Activated naive CD4-positive, alpha-beta T cell treated with Interleukin-2 at 50 U/mL for 16 hours (primary cell): Measurements from ENCODE around the gene ALDH5A1.

Experiments used
- DNase-seq: peaks from one replicate; pipeline ENCODE4 v3.0.0-alpha.2; 2020

The ALDH5A1 gene

DNA sequence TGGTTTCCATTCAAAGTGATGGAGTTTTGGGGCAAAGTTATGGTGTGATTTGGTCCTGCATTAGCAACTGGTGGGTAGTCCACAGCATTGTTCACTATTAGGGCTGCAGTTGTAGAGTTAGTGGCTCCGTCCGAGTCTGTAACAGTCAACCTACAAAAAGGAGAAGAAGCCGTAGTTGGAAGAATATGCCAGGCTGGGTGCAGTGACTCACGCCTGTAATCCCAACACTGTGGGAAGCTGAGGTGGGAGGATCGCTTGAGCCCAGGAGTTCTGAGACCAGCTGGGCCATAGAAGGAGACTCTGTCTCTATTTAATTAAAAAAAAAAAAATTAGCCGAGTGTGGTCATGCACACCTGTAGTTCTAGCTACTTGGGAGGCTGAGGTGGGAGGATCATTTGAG lies 81.7 kb downstream of the ALDH5A1 start:
- no peak for DNase-seq

DNA sequence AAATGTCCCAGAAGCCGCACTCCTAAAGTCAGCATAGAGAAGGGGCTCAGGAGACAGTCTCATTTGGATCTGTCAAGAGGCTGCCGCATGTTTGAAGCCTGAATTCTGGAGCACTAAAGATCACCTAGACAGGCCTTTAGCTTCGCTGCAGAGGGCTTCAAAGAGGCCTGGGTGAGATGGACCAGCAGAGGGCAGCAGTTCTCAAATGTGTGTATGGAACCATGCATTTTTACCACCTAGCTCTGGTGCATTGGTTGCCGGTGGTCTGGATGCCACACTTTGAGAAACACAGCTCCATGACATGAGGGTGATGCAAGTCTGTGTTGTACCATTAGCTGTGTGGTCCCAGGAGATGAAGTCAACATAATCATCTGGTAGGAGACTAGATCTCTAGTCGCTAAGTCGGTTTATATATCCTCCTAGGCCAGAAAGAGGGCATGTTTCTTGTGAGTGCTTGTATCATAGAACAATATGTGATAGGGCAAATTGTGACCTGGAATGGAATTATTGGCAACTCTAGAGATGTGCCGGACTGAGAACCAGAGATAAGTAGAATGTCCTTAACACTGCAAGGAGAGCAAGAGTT lies 86.4 kb downstream of the ALDH5A1 start:
- peak; percentile 79 for DNase-seq

DNA sequence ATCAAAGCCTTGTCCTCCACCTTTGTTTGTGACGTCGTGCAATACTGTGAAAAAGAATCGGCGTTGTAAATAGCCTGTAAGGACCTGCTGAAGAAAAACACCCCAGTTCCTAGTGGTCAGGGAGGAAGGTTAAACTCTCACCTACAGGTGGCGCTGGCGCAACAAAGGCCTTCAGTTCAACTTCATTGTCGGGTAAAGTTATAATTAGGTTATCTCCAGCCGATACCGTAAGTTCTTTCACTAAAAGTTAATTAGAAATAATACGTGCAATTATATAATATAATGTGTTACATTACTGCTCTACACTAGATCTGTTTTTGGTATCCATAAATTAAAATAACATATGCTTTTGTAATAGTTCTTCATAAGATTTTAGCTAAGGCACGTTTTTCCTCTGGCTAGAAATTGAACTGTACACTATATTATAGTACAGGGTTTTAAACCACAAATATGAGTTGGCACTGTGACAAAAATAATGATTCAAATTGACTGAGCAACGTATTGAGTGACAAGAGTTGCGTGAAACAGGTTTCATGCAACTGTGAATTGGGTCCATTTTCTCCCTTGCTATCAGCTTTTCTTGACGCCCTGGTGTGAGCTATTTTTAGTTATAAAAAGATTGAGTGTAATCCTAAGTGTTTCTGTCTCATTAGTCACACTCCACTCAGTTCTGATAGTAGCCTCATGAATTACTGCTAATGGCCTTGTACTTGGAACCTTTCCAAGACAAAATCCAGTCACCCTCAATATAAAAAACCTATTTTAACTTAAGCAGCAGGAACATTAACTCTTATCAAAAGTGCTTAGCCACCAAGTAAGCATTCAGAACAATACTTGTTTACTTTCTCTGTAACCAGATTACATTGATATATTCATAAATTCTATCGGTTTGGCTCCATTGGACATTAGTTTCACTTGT lies 89.0 kb downstream of the ALDH5A1 start:
- peak; percentile 74 for DNase-seq

DNA sequence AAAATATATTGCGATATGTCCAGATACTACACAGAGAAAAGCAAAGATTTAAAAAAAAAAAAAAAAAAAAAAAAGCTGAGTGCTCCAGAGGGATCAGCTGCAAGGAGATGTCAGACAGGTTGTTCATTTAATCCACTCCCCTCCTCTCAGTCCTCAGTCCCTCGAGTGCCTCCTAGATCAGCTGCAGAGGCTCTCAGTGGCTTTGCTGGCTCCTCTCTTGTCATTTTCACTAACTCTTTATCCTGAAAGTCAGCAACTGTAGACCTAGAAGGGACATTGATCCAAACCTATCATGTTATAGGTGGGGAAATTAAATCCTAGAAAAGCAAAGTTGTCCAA lies 89.6 kb downstream of the ALDH5A1 start:
- no peak for DNase-seq
